ENCODE measurements around the gene DGAT2. TPM values are rescaled to one million over a fixed set of nuclear protein-coding genes. Genes with fewer than 3 reads are reported as not detected.
"Not testable (repeated sequence)": the region's sequence is repeated elsewhere in the genome, so short reads cannot be mapped to it uniquely, and the experiment has no call there.

Gene DGAT2
- total RNA-seq, 1 donor from 2014 or later = 1.3 TPM

- no peak for DNase-seq (ENCODE audit: low spot score)
- H3K4me3 Mint-ChIP-seq (ENCODE audit: unreplicated experiment) = no peak overlapping the region
- no peak for TF ChIP-seq CTCF (IDR thresholded peaks at IDR 0.05)
- H3K36me3 Mint-ChIP-seq (ENCODE audit: low read depth) = no peaks in the 10 kb centered on the region
- no peaks in the 10 kb centered on the region for H3K4me1 Mint-ChIP-seq (ENCODE audit: low read depth)
- peaks cover 29% of the 10 kb centered on the region for H3K27me3 Mint-ChIP-seq (ENCODE audit: low read depth)
- no peaks in the 10 kb centered on the region for H3K9me3 Mint-ChIP-seq (ENCODE audit: low read depth)
- no peak overlapping the region for H3K27ac Mint-ChIP-seq (ENCODE audit: unreplicated experiment)
Measured at GRCh38 chr11:75743711-75744563, 24.6 kb upstream of the DGAT2 start.

GRCh38 chr11:75745807-75746206 is 22.8 kb upstream of the DGAT2 start:
- no peak for DNase-seq (ENCODE audit: low spot score)
- Mint-ChIP-seq H3K9me3 (ENCODE audit: low read depth) (no peaks in the 10 kb centered on the region), H3K4me1 (ENCODE audit: low read depth) (no peaks in the 10 kb centered on the region), H3K4me3 (ENCODE audit: unreplicated experiment) (no peak overlapping the region), H3K27me3 (ENCODE audit: low read depth) (peaks cover 29% of the 10 kb centered on the region), H3K27ac (ENCODE audit: unreplicated experiment) (no peak overlapping the region), H3K36me3 (ENCODE audit: low read depth) (no peaks in the 10 kb centered on the region)
- TF ChIP-seq CTCF (IDR thresholded peaks at IDR 0.05) = no peak

- peaks cover 16% of the 10 kb centered on the region for H3K27me3 Mint-ChIP-seq (ENCODE audit: low read depth)
- not testable (repeated sequence) for DNase-seq (ENCODE audit: low spot score); H3K4me3 Mint-ChIP-seq (ENCODE audit: unreplicated experiment); H3K4me1 Mint-ChIP-seq (ENCODE audit: low read depth); H3K36me3 Mint-ChIP-seq (ENCODE audit: low read depth); H3K27ac Mint-ChIP-seq (ENCODE audit: unreplicated experiment); H3K9me3 Mint-ChIP-seq (ENCODE audit: low read depth)
Measured at GRCh38 chr11:75748729-75749273, 19.8 kb upstream of the DGAT2 start.

- H3K4me1 Mint-ChIP-seq (ENCODE audit: low read depth); H3K36me3 Mint-ChIP-seq (ENCODE audit: low read depth); H3K9me3 Mint-ChIP-seq (ENCODE audit: low read depth); H3K27ac Mint-ChIP-seq (ENCODE audit: unreplicated experiment); DNase-seq (ENCODE audit: low spot score); H3K4me3 Mint-ChIP-seq (ENCODE audit: unreplicated experiment): not testable (repeated sequence)
- H3K27me3 Mint-ChIP-seq (ENCODE audit: low read depth) = peaks cover 10% of the 10 kb centered on the region
Measured at GRCh38 chr11:75754933-75755332, 13.6 kb upstream of the DGAT2 start.

GRCh38 chr11:75757651-75758050 is 10.9 kb upstream of the DGAT2 start:
- no peak for DNase-seq (ENCODE audit: low spot score)
- peaks cover 2% of the 10 kb centered on the region for H3K36me3 Mint-ChIP-seq (ENCODE audit: low read depth)
- H3K27me3 Mint-ChIP-seq (ENCODE audit: low read depth) = peaks cover 10% of the 10 kb centered on the region
- TF ChIP-seq CTCF (IDR thresholded peaks at IDR 0.05) = no peak
- no peak overlapping the region for H3K4me3 Mint-ChIP-seq (ENCODE audit: unreplicated experiment)
- H3K9me3 Mint-ChIP-seq (ENCODE audit: low read depth) = no peaks in the 10 kb centered on the region
- H3K4me1 Mint-ChIP-seq (ENCODE audit: low read depth) = no peaks in the 10 kb centered on the region
- H3K27ac Mint-ChIP-seq (ENCODE audit: unreplicated experiment) = no peak overlapping the region

- Mint-ChIP-seq H3K36me3 (ENCODE audit: low read depth) (peaks cover 2% of the 10 kb centered on the region), H3K4me3 (ENCODE audit: unreplicated experiment) (no peak overlapping the region), H3K9me3 (ENCODE audit: low read depth) (no peaks in the 10 kb centered on the region), H3K4me1 (ENCODE audit: low read depth) (peaks cover 4% of the 10 kb centered on the region), H3K27me3 (ENCODE audit: low read depth) (peaks cover 10% of the 10 kb centered on the region), H3K27ac (ENCODE audit: unreplicated experiment) (no peak overlapping the region)
- DNase-seq (ENCODE audit: low spot score) = no peak
- no peak for TF ChIP-seq CTCF (IDR thresholded peaks at IDR 0.05)
Measured at GRCh38 chr11:75759832-75760231, 8.7 kb upstream of the DGAT2 start.

Data from chondrocyte (in vitro differentiated cells).